Measurements from ENCODE around the gene LAIR2. TPM values are rescaled to one million over a fixed set of nuclear protein-coding genes. Genes with fewer than 3 reads are reported as not detected.

Gene LAIR2
- total RNA-seq, 1 donor from 2014 or later = not detected

DNA sequence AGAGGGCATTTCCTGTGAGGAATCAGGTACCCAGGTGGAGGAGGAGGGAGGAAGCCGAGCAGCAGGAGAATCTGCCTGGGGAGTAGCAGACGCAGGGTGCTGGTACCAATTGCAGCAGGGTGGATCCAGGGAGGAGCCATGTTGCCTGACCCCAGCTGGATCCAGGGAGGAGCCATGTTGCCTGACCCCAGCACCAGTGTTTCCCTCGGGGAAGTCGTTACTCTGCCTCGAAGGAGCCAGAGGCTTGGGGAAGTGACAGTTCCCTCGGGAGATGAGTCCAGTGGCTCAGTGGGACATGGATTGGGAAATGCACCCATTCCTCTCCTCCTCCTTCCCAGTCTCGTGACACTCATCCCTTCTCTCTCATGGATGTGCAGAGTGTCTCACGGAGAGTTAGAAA is 31.5 kb downstream of the LAIR2 start:
- no peak for DNase-seq (ENCODE audit: low read depth in 2 of 2)

DNA sequence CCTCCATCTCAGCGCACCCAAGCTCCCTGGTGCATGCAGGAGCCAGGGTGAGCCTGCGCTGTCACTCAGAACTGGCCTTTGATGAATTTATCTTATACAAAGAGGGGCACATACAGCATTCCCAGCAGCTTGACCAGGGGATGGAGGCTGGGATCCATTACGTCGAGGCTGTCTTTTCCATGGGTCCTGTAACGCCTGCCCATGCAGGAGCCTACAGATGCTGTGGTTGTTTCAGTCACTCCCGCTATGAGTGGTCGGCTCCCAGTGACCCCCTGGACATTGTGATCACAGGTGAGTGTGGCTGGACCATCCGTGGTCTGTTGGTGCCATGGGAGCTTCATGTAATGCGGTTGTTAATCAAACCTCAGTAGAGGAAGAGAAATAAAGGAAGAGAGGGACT is 33.0 kb downstream of the LAIR2 start:
- no peak for DNase-seq (ENCODE audit: low read depth in 2 of 2)

DNA sequence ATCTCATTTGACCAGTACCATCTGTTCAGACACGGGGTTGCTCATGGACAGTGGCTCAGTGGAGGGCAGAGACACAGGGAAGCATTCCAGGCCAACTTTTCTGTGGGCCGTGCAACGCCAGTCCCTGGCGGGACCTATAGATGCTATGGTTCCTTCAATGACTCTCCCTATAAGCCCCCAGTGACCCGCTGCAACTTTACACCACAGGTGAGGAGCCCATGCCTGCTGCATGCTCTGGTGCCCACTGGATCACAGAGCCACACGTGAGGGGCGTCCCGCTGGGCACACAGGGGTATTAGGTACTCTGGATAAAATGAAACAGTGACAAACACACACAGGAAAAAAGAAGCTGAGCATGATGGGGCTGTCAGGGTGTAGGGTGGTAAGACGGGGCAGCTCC is 34.3 kb downstream of the LAIR2 start:
- DNase-seq (ENCODE audit: low read depth in 2 of 2) = no peak

DNA sequence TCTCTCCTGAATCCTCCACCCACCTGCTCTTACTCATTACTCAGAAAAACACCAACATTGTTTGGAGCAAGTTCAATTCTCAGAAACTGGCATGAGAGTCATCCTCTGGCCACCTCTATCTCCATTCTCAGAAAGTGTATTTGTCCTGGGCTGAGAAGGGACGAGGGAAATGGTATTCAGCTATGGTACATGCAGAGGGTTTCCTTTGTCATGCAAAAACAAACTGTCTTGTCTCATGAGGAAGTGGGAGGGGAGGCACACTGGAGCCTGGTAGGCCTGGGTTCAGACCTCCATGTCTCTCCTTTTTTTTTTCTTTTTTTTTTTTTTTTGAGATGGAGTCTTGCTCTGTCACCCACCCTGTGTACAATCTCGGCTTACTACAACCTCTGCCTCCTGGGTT is 39.1 kb downstream of the LAIR2 start:
- no peak for DNase-seq (ENCODE audit: low read depth in 2 of 2)

DNA sequence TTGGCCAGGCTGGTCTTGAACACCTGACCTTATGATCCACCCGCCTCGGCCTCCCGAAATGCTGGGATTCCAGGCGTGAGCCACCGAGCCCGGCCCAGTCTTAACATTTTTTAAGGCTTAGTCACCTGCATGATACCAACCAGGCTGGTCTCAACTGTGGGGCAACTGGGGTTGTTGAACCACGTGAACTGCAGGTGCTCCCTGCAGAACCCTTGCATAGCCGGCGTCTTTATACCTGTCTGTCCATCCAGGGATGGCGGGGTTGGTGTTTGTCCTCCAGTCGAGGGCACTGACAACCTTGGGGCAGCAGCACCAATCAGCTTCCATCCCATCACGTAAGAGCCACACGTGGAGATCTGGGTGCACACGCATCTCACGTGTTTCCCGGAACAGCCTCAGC is 46.2 kb downstream of the LAIR2 start:
- no peak for DNase-seq (ENCODE audit: low read depth in 2 of 2)

DNA sequence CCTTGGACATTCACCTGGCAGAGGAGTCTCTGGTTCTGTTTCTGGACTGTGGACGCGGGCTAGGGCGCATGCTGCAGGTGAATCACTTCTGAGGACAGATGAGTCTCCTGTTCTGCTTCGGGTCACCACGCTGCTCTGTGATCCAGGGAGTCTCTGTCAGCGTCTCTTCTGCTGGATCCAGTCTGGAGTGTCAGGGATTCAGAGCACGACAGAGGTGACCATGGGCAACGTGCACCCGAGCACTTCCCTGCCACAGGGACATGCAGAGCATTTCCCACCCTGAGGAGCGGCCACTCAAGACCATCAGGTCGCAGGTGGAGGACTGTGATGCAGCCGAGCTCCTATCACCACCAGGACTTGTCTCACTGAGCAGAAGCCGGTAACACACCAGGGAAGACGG is 46.6 kb downstream of the LAIR2 start:
- DNase-seq (ENCODE audit: low read depth in 2 of 2) = no peak

DNA sequence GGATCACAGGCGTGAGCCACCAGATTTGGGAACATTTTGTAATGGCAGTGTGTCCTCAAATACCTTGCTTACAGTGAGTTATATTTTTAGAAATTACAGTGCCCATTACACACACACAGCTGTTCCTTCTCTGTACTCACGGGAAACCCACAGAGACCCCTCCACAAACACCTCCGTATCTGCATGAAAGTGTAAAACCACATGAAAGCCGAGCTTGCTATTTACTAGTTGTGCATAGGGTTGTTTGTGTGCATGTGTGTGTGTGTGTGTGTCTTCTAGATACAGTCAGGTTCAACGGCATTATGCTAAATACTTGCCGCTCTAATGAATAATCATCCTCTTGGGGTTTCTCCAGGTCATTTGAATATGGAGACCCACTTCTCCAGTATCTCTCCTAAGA is 48.7 kb downstream of the LAIR2 start:
- no peak for DNase-seq (ENCODE audit: low read depth in 2 of 2)

DNA sequence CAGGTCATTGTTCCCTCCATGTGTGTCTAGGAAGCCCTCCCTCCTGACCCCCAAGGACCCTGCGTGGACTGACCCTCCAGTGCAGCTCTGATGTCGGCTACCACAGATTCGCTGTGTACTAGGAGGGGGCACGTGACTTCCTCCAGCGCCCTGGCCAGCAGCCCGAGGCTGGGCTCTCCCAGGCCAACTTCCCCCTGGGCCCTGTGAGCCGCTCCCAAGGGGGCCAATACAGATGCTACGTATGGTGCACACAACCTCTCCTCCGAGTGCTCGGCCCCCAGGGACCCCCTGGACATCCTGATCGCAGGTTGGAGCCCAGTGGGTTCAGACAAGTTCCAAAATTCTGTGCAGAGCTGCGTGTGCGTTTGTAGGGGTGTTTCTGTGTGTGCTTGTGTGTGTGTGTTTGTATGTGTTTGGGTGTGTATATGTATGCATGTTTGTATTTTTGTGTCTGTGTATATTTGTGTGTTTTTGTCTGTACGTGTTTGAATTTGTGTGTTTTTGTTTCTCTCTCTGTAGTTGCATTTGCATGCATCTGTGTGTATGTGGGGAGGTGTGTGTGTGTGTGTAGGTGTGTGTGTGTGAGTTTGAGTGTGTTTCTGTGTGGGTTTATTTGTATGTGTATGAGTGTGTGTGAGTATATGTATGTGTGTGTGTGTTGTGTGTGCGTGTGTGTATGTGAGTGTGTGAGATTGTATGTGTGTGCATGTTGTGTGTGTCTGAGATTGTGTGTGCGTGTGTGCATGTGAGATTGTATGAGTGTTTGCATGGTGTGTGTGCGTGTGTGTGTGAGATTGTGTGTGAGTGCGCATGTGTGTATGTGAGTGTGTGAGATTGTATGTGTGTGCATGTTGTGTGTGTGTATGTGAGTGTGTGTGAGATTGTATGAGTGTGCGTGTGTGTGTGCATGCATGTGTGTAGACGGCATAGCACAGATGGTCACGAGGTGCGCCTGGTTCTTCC is 49.6 kb downstream of the LAIR2 start:
- no peak for DNase-seq (ENCODE audit: low read depth in 2 of 2)

DNA sequence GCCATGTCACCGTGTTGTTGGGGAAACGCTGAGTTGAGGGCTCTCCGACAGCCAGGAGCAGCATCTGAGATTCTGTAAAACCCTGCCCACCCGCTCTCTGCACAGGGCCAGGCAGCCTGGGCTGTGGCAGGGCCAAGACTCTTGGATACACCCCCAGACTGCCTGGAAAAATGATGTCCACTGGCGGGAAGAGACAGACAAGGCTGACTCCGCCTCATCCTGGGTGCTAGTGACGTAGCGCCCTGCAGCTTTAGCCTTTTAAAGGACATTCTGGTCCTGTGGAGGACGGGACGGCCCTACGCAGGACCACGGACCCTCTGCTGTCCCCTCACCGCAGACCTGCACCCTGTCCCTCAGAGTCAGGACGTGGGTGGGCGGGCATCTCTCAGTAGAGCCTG is 50.3 kb downstream of the LAIR2 start:
- no peak for DNase-seq (ENCODE audit: low read depth in 2 of 2)

DNA sequence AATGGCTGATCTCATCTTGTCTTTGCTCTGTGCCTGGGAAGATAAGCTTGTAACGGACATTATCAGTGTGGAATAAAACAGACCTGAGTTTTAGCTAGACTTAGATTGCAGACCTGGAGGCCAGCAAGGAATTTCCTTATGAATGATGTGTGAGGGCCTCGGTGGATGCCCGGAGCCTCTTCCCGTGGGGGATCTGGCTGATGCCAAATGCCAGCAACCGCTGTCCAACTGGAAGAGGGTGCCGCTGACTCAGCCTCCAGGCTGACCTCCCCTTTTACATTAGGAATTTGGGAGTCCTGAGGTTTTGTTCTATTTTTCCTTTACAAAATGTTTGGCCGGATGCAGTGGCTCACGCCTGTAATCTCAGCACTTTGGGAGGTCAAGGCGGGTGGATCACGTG is 51.4 kb downstream of the LAIR2 start:
- no peak for DNase-seq (ENCODE audit: low read depth in 2 of 2)

DNA sequence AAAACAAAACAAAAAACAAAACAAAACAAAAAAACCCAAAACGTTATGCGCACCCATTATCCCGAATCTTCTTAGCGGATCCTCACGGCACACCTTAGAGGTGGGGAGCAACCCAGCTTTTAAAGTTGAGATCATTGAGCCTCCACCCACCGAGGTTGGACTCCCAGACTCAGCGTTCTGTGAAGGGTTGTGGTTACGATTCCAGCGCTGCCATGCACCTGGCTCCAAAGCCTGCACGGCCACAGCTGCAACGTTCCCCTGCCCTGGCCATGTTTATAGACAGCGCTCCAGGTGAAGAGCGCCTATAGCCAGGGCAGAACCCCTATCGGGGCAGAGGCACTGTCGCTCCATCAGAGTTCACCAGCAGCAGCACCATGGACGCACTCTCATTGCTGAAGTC is 52.3 kb downstream of the LAIR2 start:
- no peak for DNase-seq (ENCODE audit: low read depth in 2 of 2)

DNA sequence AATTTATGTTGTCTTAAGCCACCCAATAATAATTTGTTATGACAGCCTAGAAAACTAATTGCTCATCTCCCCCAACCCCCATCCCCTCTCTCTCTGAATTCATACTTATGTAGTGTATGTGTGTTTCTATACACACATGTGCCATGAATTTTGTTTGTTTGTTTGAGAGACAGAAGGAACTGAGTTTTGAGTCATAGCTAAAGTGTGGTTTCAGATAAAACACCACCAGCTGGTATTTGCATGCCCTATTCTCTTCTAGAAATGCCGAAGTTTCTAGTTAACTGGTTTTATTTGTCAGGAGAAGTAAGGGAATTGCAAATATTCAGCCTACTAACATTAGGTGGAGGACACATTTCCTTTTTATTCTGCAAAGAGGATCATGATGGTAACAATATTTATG is 53.6 kb downstream of the LAIR2 start:
- DNase-seq (ENCODE audit: low read depth in 2 of 2) = no peak

DNA sequence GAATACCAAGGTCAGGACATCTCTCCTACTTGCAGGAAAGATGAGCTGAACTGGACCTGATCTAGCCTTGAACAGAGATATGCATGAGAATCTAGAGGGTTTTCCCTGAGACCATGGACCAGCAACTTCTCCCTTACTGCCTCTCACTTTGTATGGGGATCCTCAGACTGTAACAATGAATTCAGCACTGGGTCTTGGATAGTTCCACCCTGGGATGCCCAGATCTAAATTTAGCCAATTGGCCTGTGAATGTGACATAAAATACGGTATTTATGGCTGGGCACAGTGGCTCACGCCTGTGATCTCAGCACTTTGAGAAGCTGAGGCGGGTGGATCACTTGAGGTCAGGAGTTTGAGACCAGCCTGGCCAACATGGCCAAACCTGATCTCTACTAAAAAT is 55.7 kb downstream of the LAIR2 start:
- DNase-seq (ENCODE audit: low read depth in 2 of 2) = no peak

Other genes with a start within 250 kb of the LAIR2 start
- not detected in 2 replicates for gene LILRB5, start 245.6 kb upstream of the LAIR2 start, total RNA-seq
- not detected in 2 replicates for gene LILRB2, start 221.7 kb upstream of the LAIR2 start, total RNA-seq
- not detected in 2 replicates for gene LILRA5, start 189.7 kb upstream of the LAIR2 start, total RNA-seq
- gene LILRA4, start 163.7 kb upstream of the LAIR2 start, total RNA-seq = not detected in 2 replicates
- gene LAIR1, start 137.9 kb upstream of the LAIR2 start, total RNA-seq = not detected in 2 replicates
- gene TTYH1, start 87.4 kb upstream of the LAIR2 start, total RNA-seq = under 0.01 TPM in 1 of 2 replicates, not detected in the other
- gene LENG8, start 53.6 kb upstream of the LAIR2 start, total RNA-seq = 13.5 and 31.9 TPM in 2 replicates
- 4.0 and 4.9 TPM in 2 replicates for gene LENG9, start 39.1 kb upstream of the LAIR2 start, total RNA-seq
- gene CDC42EP5, start 29.5 kb upstream of the LAIR2 start, total RNA-seq = 42.6 and 112 TPM in 2 replicates
- not detected in 2 replicates for gene LILRA2, start 71.0 kb downstream of the LAIR2 start, total RNA-seq
- gene LILRA1, start 90.8 kb downstream of the LAIR2 start, total RNA-seq = not detected in 2 replicates
- gene LILRB1, start 127.7 kb downstream of the LAIR2 start, total RNA-seq = 0.13 TPM in 1 of 2 replicates, not detected in the other
- gene LILRB4, start 160.2 kb downstream of the LAIR2 start, total RNA-seq = not detected in 2 replicates
- gene KIR3DL3, start 221.6 kb downstream of the LAIR2 start, total RNA-seq = not detected in 2 replicates
- gene KIR2DL3, start 235.7 kb downstream of the LAIR2 start, total RNA-seq = not detected in 2 replicates